IMR-90 (cell line): ENCODE measurements around the gene ABCB6. TPM values are rescaled to one million over a fixed set of nuclear protein-coding genes. Genes with fewer than 3 reads are reported as not detected.

Source experiments
- ATAC-seq: fragments of 200-7000 bp; cut with Tn5 transposase; 2 replicates; pipeline ENCODE4 v1.9.1; 2020; ENCODE audit warnings: low read depth, mild to moderate bottlenecking, moderate library complexity
- BruUV-seq: library from RNA; stranded (reverse); fragments of 400-500 nt; replicated peaks from 2 replicates; lab custom pipeline; 2021; lab: Mats Ljungman, UMichigan
- CTCF ChIA-PET: fragments of 300-600 bp; formaldehyde crosslinking; extraction: SDS; loops from one replicate; lab custom pipeline; 2021; ENCODE audit warnings: antibody characterized with exemption; lab: Yijun Ruan, JAX
- POLR2A ChIA-PET: fragments of 300-600 bp; sonication (Branson Sonifier 250); formaldehyde crosslinking; loops from one replicate; lab custom pipeline; 2022; ENCODE audit warnings: antibody characterized with exemption; ENCODE audit not compliant: unreplicated experiment; lab: Charles Lee
- DNase-seq: peaks from one replicate; pipeline ENCODE4 v3.0.0; 2013
- H2AFZ ChIP-seq: replicated peaks from 2 replicates; pipeline ENCODE3; 2013; ENCODE audit warnings: low read length, mild to moderate bottlenecking; ENCODE audit not compliant: poor library complexity
- H2AK5ac ChIP-seq: 2 replicates; pipeline ENCODE4 v1.6.1; 2013; ENCODE audit warnings: low read depth, low read length, inconsistent platforms
- H2AK9ac ChIP-seq: replicated peaks from 2 replicates; pipeline ENCODE3; 2013; ENCODE audit warnings: mild to moderate bottlenecking, low read depth, low read length, moderate library complexity; ENCODE audit not compliant: poor library complexity
- H2BK120ac ChIP-seq: 2 replicates; pipeline ENCODE4 v1.6.1; 2013; ENCODE audit warnings: low read depth, low read length, inconsistent platforms
- H2BK15ac ChIP-seq: 3 replicates; pipeline ENCODE4 v1.6.1; 2013; ENCODE audit warnings: low read depth, low read length, inconsistent platforms
- H2BK20ac ChIP-seq: 2 replicates; pipeline ENCODE4 v1.6.1; 2013; ENCODE audit warnings: low read depth, mild to moderate bottlenecking, inconsistent platforms, low read length, moderate library complexity
- H2BK5ac ChIP-seq: 2 replicates; pipeline ENCODE4 v1.6.1; 2013; ENCODE audit warnings: mild to moderate bottlenecking, low read depth, low read length, inconsistent platforms; ENCODE audit not compliant: poor library complexity, severe bottlenecking
- H3K14ac ChIP-seq: replicated peaks from 2 replicates; pipeline ENCODE4 v1.6.1; 2013; ENCODE audit warnings: low read depth, low read length, inconsistent platforms
- H3K18ac ChIP-seq: 2 replicates; pipeline ENCODE4 v1.6.1; 2013; ENCODE audit warnings: low read depth, low read length, control low read depth
- H3K23ac ChIP-seq: 2 replicates; pipeline ENCODE4 v1.6.1; 2013; ENCODE audit warnings: low read depth, low read length, inconsistent platforms
- H3K27ac ChIP-seq: 2 replicates; pipeline ENCODE4 v1.5.1; 2013; ENCODE audit warnings: mild to moderate bottlenecking, control low read depth, low read length; ENCODE audit not compliant: insufficient read depth
- H3K27me3 ChIP-seq: 2 replicates; pipeline ENCODE4 v1.6.1; 2013; ENCODE audit warnings: low read length; ENCODE audit not compliant: control insufficient read depth, insufficient read depth
- H3K36me3 ChIP-seq: 2 replicates; pipeline ENCODE4 v1.6.1; 2013; ENCODE audit warnings: low read length, mixed read lengths; ENCODE audit not compliant: control insufficient read depth, insufficient read depth
- H3K4ac ChIP-seq: 2 replicates; pipeline ENCODE4 v1.6.1; 2013; ENCODE audit warnings: low read depth, low read length, inconsistent platforms
- H3K4me1 ChIP-seq: 2 replicates; pipeline ENCODE4 v1.6.1; 2013; ENCODE audit warnings: low read length, mixed read lengths; ENCODE audit not compliant: control insufficient read depth, insufficient read depth
- H3K4me2 ChIP-seq: 2 replicates; pipeline ENCODE4 v1.6.1; 2013; ENCODE audit warnings: low read depth, mild to moderate bottlenecking, control low read depth, low read length, moderate library complexity
- H3K4me3 ChIP-seq: 2 replicates; pipeline ENCODE4 v1.5.1; 2013; ENCODE audit warnings: low read depth, mild to moderate bottlenecking, control low read depth, low read length, moderate library complexity; ENCODE audit not compliant: insufficient read depth
- H3K56ac ChIP-seq: 2 replicates; pipeline ENCODE4 v1.6.1; 2013; ENCODE audit warnings: low read length, inconsistent platforms; ENCODE audit not compliant: insufficient read depth; ENCODE audit errors: extremely low read depth
- H3K79me1 ChIP-seq, 2 experiments: 2 replicates each; pipeline ENCODE4 v1.6.1; 2013; ENCODE audit warnings: low read length in 2 of 2, inconsistent platforms in 1 of 2, low read depth in 1 of 2
- H3K9ac ChIP-seq: 2 replicates; pipeline ENCODE4 v1.6.1; 2013; ENCODE audit warnings: low read depth, low read length, control low read depth
- H3K9me1 ChIP-seq: 2 replicates; pipeline ENCODE4 v1.6.1; 2013; ENCODE audit warnings: low read length, inconsistent platforms; ENCODE audit not compliant: insufficient read depth
- H3K9me3 ChIP-seq: 2 replicates; pipeline ENCODE4 v1.6.1; 2013; ENCODE audit warnings: low read length; ENCODE audit not compliant: control insufficient read depth, insufficient read depth
- H4K20me1 ChIP-seq: 2 replicates; pipeline ENCODE4 v1.6.1; 2013; ENCODE audit warnings: low read length, inconsistent platforms; ENCODE audit not compliant: insufficient read depth
- H4K5ac ChIP-seq: 2 replicates; pipeline ENCODE4 v1.6.1; 2013; ENCODE audit warnings: mild to moderate bottlenecking, low read depth, low read length, control low read depth
- H4K8ac ChIP-seq, 2 experiments: 2 replicates each; pipeline ENCODE4 v1.6.1; 2013; ENCODE audit warnings: low read depth in 2 of 2, low read length in 2 of 2, control low read depth in 1 of 2, inconsistent platforms in 1 of 2
- H4K91ac ChIP-seq: 2 replicates; pipeline ENCODE4 v1.6.1; 2013; ENCODE audit warnings: low read depth, low read length, inconsistent platforms; ENCODE audit not compliant: insufficient read depth
- BHLHE40 ChIP-seq: fragments of 150-350 bp; IDR thresholded peaks from 2 replicates; pipeline ENCODE4 v1.6.1; 2016; ENCODE audit warnings: mild to moderate bottlenecking, low read depth, low read length
- CEBPB ChIP-seq: IDR thresholded peaks from 2 replicates; pipeline ENCODE4 v1.6.1; 2012; ENCODE audit warnings: low read depth, low read length, improper control_type of control experiment
- CHD1 ChIP-seq: IDR thresholded peaks from 2 replicates; pipeline ENCODE4 v1.6.1; 2012; ENCODE audit warnings: low read depth, low read length, improper control_type of control experiment
- CTCF ChIP-seq: conservative IDR thresholded peaks from 2 replicates; pipeline ENCODE4 v1.5.1; 2012; ENCODE audit warnings: mild to moderate bottlenecking, low read depth, low read length, improper control_type of control experiment
- ELK1 ChIP-seq: fragments of 150-350 bp; IDR thresholded peaks from 2 replicates; pipeline ENCODE4 v1.6.1; 2016; ENCODE audit warnings: low read depth, mild to moderate bottlenecking, low read length, moderate library complexity, borderline replicate concordance
- FOS ChIP-seq: fragments of 150-350 bp; IDR thresholded peaks from 2 replicates; pipeline ENCODE4 v1.6.1; 2016; ENCODE audit warnings: low read depth, low read length
- MAFK ChIP-seq: IDR thresholded peaks from 2 replicates; pipeline ENCODE4 v1.6.1; 2012; ENCODE audit warnings: low read depth, low read length, improper control_type of control experiment
- MAZ ChIP-seq: IDR thresholded peaks from 2 replicates; pipeline ENCODE4 v1.6.1; 2012; ENCODE audit warnings: low read depth, mild to moderate bottlenecking, low read length, improper control_type of control experiment, moderate library complexity, borderline replicate concordance
- MXI1 ChIP-seq: IDR thresholded peaks from 2 replicates; pipeline ENCODE4 v1.6.1; 2012; ENCODE audit warnings: low read depth, mild to moderate bottlenecking, low read length, moderate library complexity, borderline replicate concordance
- NFE2L2 ChIP-seq: fragments of 150-350 bp; IDR thresholded peaks from 2 replicates; pipeline ENCODE4 v1.6.1; 2016; ENCODE audit warnings: low read depth, mild to moderate bottlenecking, low read length
- POLR2A ChIP-seq: IDR thresholded peaks from 2 replicates; pipeline ENCODE4 v1.6.1; 2012; ENCODE audit warnings: mild to moderate bottlenecking, low read depth, low read length
- RAD21 ChIP-seq: IDR thresholded peaks from 2 replicates; pipeline ENCODE4 v1.6.1; 2012; ENCODE audit warnings: low read length, improper control_type of control experiment
- RCOR1 ChIP-seq: IDR thresholded peaks from 2 replicates; pipeline ENCODE4 v1.6.1; 2012; ENCODE audit warnings: mild to moderate bottlenecking, low read length, improper control_type of control experiment; ENCODE audit not compliant: insufficient replicate concordance
- RFX5 ChIP-seq: IDR thresholded peaks from 2 replicates; pipeline ENCODE4 v1.8.0; 2012; ENCODE audit warnings: low read depth, mild to moderate bottlenecking, low read length, moderate library complexity
- SMC3 ChIP-seq: fragments of 150-350 bp; IDR thresholded peaks from 2 replicates; pipeline ENCODE4 v1.6.1; 2016; ENCODE audit warnings: low read depth, mild to moderate bottlenecking, antibody characterized with exemption, low read length, moderate library complexity
- USF2 ChIP-seq: fragments of 150-350 bp; IDR thresholded peaks from 2 replicates; pipeline ENCODE4 v1.6.1; 2017; ENCODE audit warnings: mild to moderate bottlenecking, antibody characterized with exemption, low read length, low read depth
- WGBS, 2 experiments: methylation state at CpG; one replicate each; pipeline versions ENCODE4 v1.1.5 to v1.1.7; 2013; ENCODE audit warnings: missing lambda C conversion rate in 2 of 2; ENCODE audit not compliant: insufficient read length in 1 of 2; ENCODE audit errors: extremely low coverage in 2 of 2; 5-methylcytosine and 5-hydroxymethylcytosine counted together
- dilution Hi-C: fragments of 300-500 bp; cut with HindIII; formaldehyde crosslinking; loops from one replicate; pipeline ENCODE4 v1.14.3; 2018; ENCODE audit warnings: low sequenced_read_pairs; ENCODE audit not compliant: unreplicated experiment
- in situ Hi-C: fragments of 300-500 bp; cut with MboI; formaldehyde crosslinking; loops from 3 replicates; pipeline ENCODE4 v1.14.3; 2019; ENCODE audit warnings: low sequenced_read_pairs, inconsistent platforms, mixed read lengths
- intact Hi-C: fragments of 100-400 bp; cut with micrococcal nuclease; formaldehyde crosslinking; loops from 2 replicates; pipeline ENCODE4 v1.10.0; 2022
- polyA plus RNA-seq, 3 experiments: library from polyadenylated mRNA; depleted of rRNA; stranded (reverse); fragments of >200 nt; gene quantifications; 2 replicates each; pipeline ENCODE4 v1.2.3, GENCODE V29; 2012; ENCODE audit warnings: low replicate concordance in 1 of 3
- total RNA-seq: library from RNA; depleted of rRNA; stranded (reverse); fragments of >200 nt; gene quantifications from 2 replicates; pipeline ENCODE4 v1.2.3, GENCODE V29; 2012

The ABCB6 gene
- total and polyA plus RNA-seq, 2 of the 4 experiments (the other 2 are of a cell fraction): 12.5 to 24.7 TPM

GRCh38 chr2:219216535-219216915, 2.2 kb downstream of the ABCB6 start:
- no peak overlapping the region for H3K27ac ChIP-seq
- no TSS peak for BruUV-seq

More at GRCh38 chr2:219216535-219216915, 2.2 kb downstream of the ABCB6 start:
- dilution Hi-C loops: no loop called here
- Histone ChIP-seq H4K5ac (no peak overlapping the region), H3K9ac (no peak overlapping the region), H3K4ac (peak overlapping the region; percentile 8; the same call in 1 of the 2 replicates), H4K20me1 (peaks cover 11% of the 10 kb centered on the region), H3K23ac (no peak overlapping the region), H3K18ac (no peak overlapping the region), H3K27me3 (no peaks in the 10 kb centered on the region), H3K56ac (no peak overlapping the region), H2BK120ac (no peak overlapping the region), H3K9me3 (no peaks in the 10 kb centered on the region), H3K4me1 (peaks cover 5% of the 10 kb centered on the region; the same call in 1 of the 2 replicates), H4K8ac (no peak overlapping the region), H4K91ac (0 out of 2 replicates have a peak overlapping the region, but pooled peaks have one; percentile 14), H3K36me3 (peaks cover 48% of the 10 kb centered on the region), H2AK9ac (no peak overlapping the region), H3K4me3 (no peak overlapping the region), H3K79me1 (peaks cover 8 to 28% of the 10 kb centered on the region in 2 experiments; a peak in 3 of 4 replicates), H2AFZ (peak overlapping the region; percentile 5), H2BK20ac (no peak overlapping the region; the same call in 1 of the 2 replicates), H2AK5ac (peak overlapping the region; percentile 64; the same call in 1 of the 2 replicates), H3K4me2 (no peak overlapping the region), H2BK5ac (no peak overlapping the region), H2BK15ac (no peak overlapping the region), H3K14ac (no peak overlapping the region), H3K9me1 (peaks cover 6% of the 10 kb centered on the region)
- no peak for DNase-seq
- ATAC-seq: no peak
- CTCF ChIA-PET: no interaction called here
- in situ Hi-C loops: no loop called here
- TF ChIP-seq SMC3: no peak
- TF ChIP-seq POLR2A: no peak
- TF ChIP-seq CTCF: no peak
- TF ChIP-seq MAZ: no peak
- no peak for TF ChIP-seq RAD21
- no peak for TF ChIP-seq CEBPB
- TF ChIP-seq MXI1: no peak
- no peak for TF ChIP-seq BHLHE40
- no peak for TF ChIP-seq FOS
- no peak for TF ChIP-seq MAFK
- TF ChIP-seq RCOR1: no peak
- TF ChIP-seq ELK1: no peak
- no peak for TF ChIP-seq CHD1
- no peak for TF ChIP-seq USF2
- no peak for TF ChIP-seq NFE2L2
- TF ChIP-seq RFX5: no peak
- intact Hi-C loops: no loop called here
- POLR2A ChIA-PET: interaction anchor here (0.6 kb wide), 1 partner anchor 453 kb away, joined by 3 read pairs; no protein-coding TSS in a partner anchor
- WGBS, 2 experiments: 86% methylated on average over 6 of the region's 6 CpGs; no CpG with 5 or more reads in 1 of the 2 experiments
